HepG2 (cell line): Measurements from ENCODE around the gene CFAP100. TPM values are rescaled to one million over a fixed set of nuclear protein-coding genes. Genes with fewer than 3 reads are reported as not detected.

ENCODE experiments used
- ARID5B ChIP-seq: IDR thresholded peaks from 2 replicates; pipeline ENCODE4 v1.4.0; 2020; ENCODE audit warnings: mild to moderate bottlenecking, missing genetic modification reagents
- ATF6 ChIP-seq: sonication (generic); formaldehyde crosslinking; conservative IDR thresholded peaks from 2 replicates; pipeline ENCODE4 v1.4.0; 2020; ENCODE audit warnings: missing genetic modification reagents
- CBFB ChIP-seq: sonication (generic); formaldehyde crosslinking; IDR thresholded peaks from 2 replicates; pipeline ENCODE4 v1.4.0; 2020; ENCODE audit warnings: missing genetic modification reagents
- CEBPB ChIP-seq: IDR thresholded peaks from 2 replicates; pipeline ENCODE4 v1.6.1; 2011; ENCODE audit warnings: low read depth, low read length, improper control_type of control experiment, borderline replicate concordance
- FOSL2 ChIP-seq: sonication (generic); formaldehyde crosslinking; IDR thresholded peaks from 2 replicates; pipeline ENCODE4 v1.4.0; 2020; ENCODE audit warnings: missing genetic modification reagents
- GRHL1 ChIP-seq: sonication (generic); formaldehyde crosslinking; conservative IDR thresholded peaks from 2 replicates; pipeline ENCODE4 v1.8.0; 2022; ENCODE audit warnings: missing genetic modification reagents
- HNRNPK ChIP-seq: fragments of 200-400 bp; formaldehyde crosslinking; IDR thresholded peaks from 2 replicates; pipeline ENCODE4 v1.6.1; 2018; ENCODE audit warnings: low read length, low read depth, moderate library complexity, mild to moderate bottlenecking; ENCODE audit not compliant: poor library complexity, severe bottlenecking
- JUND ChIP-seq: sonication (generic); formaldehyde crosslinking; IDR thresholded peaks from 2 replicates; pipeline ENCODE4 v1.8.0; 2022; ENCODE audit warnings: mild to moderate bottlenecking, missing genetic modification reagents
- KDM4B ChIP-seq: sonication (generic); formaldehyde crosslinking; IDR thresholded peaks from 2 replicates; pipeline ENCODE4 v1.4.0; 2020; ENCODE audit warnings: missing genetic modification reagents
- MAFG ChIP-seq: sonication (generic); formaldehyde crosslinking; IDR thresholded peaks from 2 replicates; pipeline ENCODE4 v1.5.1; 2020; ENCODE audit warnings: mild to moderate bottlenecking, missing genetic modification reagents
- MBNL3 ChIP-seq: fragments of 250-450 bp; sonication (Bioruptor Pico); conservative IDR thresholded peaks from 2 replicates; pipeline ENCODE4 v1.8.0; 2022; ENCODE audit warnings: mild to moderate bottlenecking, inconsistent platforms
- PHB2 ChIP-seq: fragments of 450-650 bp; IDR thresholded peaks from 2 replicates; pipeline ENCODE4 v1.6.1; 2018; ENCODE audit not compliant: partially characterized antibody
- RFX5 ChIP-seq: IDR thresholded peaks from 2 replicates; pipeline ENCODE4 v1.6.1; 2011; ENCODE audit warnings: low read depth, low read length, improper control_type of control experiment
- SMAD3 ChIP-seq: sonication (generic); formaldehyde crosslinking; IDR thresholded peaks from 2 replicates; pipeline ENCODE4 v1.4.0; 2020; ENCODE audit warnings: missing genetic modification reagents
- SPEN ChIP-seq: sonication (generic); formaldehyde crosslinking; IDR thresholded peaks from 2 replicates; pipeline ENCODE4 v1.5.1; 2020; ENCODE audit warnings: low read depth, mild to moderate bottlenecking, missing genetic modification reagents
- TAF15 ChIP-seq: fragments of 200-400 bp; formaldehyde crosslinking; IDR thresholded peaks from one replicate; pipeline ENCODE4 v1.6.1; 2018; ENCODE audit warnings: mild to moderate bottlenecking, low read depth, low read length; ENCODE audit not compliant: poor library complexity, severe bottlenecking
- ZNF12 ChIP-seq: sonication (generic); formaldehyde crosslinking; IDR thresholded peaks from 2 replicates; pipeline ENCODE4 v1.5.0; 2020; ENCODE audit warnings: missing genetic modification reagents
- ZNF20 ChIP-seq: sonication (generic); formaldehyde crosslinking; IDR thresholded peaks from 2 replicates; pipeline ENCODE4 v1.4.0; 2020; ENCODE audit warnings: mild to moderate bottlenecking, moderate library complexity, missing genetic modification reagents
- ZNF326 ChIP-seq: sonication (generic); formaldehyde crosslinking; IDR thresholded peaks from 2 replicates; pipeline ENCODE4 v1.4.0; 2020; ENCODE audit warnings: missing genetic modification reagents, borderline replicate concordance
- ZNF543 ChIP-seq: sonication (generic); formaldehyde crosslinking; IDR thresholded peaks from 2 replicates; pipeline ENCODE4 v1.4.0; 2020; ENCODE audit warnings: mild to moderate bottlenecking, missing genetic modification reagents
- ZNF740 ChIP-seq: sonication (generic); formaldehyde crosslinking; IDR thresholded peaks from 2 replicates; pipeline ENCODE4 v1.4.0; 2020; ENCODE audit warnings: missing genetic modification reagents
- ZNF749 ChIP-seq: sonication (generic); formaldehyde crosslinking; IDR thresholded peaks from 2 replicates; pipeline ENCODE4 v1.8.0; 2022; ENCODE audit warnings: mild to moderate bottlenecking, missing genetic modification reagents, moderate library complexity, borderline replicate concordance
- ZNF891 ChIP-seq: sonication (generic); formaldehyde crosslinking; IDR thresholded peaks from 2 replicates; pipeline ENCODE4 v1.5.0; 2020; ENCODE audit warnings: mild to moderate bottlenecking, missing genetic modification reagents
- polyA plus RNA-seq, 8 experiments: library from polyadenylated mRNA; depleted of rRNA in 3 of 8; stranded (reverse) in 7 of 8; unstranded in 1 of 8; fragments of >200 nt; fragmentation: Illumina TruSeq in 4 of 8; extraction: Trizol in 4 of 8; gene quantifications; 2 replicates each; pipeline versions ENCODE4 v1.2.1 to v1.2.3, GENCODE V29; 2011 to 2016; ENCODE audit warnings: low read depth in 4 of 8, missing spikeins in 1 of 8, mixed read lengths in 1 of 8; ENCODE audit not compliant: insufficient read depth in 1 of 8
- total RNA-seq, 5 experiments: library from RNA; depleted of rRNA; stranded (reverse); fragments of >200 nt; fragmentation: Illumina TruSeq; extraction: Trizol; gene quantifications; 2 replicates each; pipeline ENCODE4 v1.2.3, GENCODE V29; 2016; ENCODE audit warnings: low read depth in 1 of 5

Gene CFAP100
- total and polyA plus RNA-seq, 2 of the 13 experiments (the other 11 are each of a cell fraction or from before 2014, with no cell fraction given) = 0.32 TPM; not detected in 1

GRCh38 chr3:126389112-126389793 lies 5.5 kb upstream of the CFAP100 start (continued):
- peak; percentile 44; the same call in 1 of the 2 replicates for TF ChIP-seq ZNF740 (CRISPR knock-in tag)
- TF ChIP-seq ZNF12 (CRISPR knock-in tag) = peak; percentile 64; the same call in 1 of the 2 replicates
- no peak for TF ChIP-seq SMAD3
- no peak for TF ChIP-seq MBNL3 (CRISPR knock-in tag)
- TF ChIP-seq ZNF326 (CRISPR knock-in tag) = no peak
- peak; percentile 74 for TF ChIP-seq ARID5B
- TF ChIP-seq FOSL2 = peak; percentile 65
- TF ChIP-seq ZNF543 (CRISPR knock-in tag) = peak; percentile 77; the same call in 1 of the 2 replicates
- TF ChIP-seq TAF15 = no peak
- no peak for TF ChIP-seq JUND
- TF ChIP-seq CEBPB = no peak
- peak; percentile 46 for TF ChIP-seq HNRNPK
- TF ChIP-seq SPEN (CRISPR knock-in tag) = peak; percentile 66; the same call in 1 of the 2 replicates
- TF ChIP-seq GRHL1 (CRISPR knock-in tag) = no peak
- no peak for TF ChIP-seq MAFG (CRISPR knock-in tag)
- TF ChIP-seq ZNF20 (CRISPR knock-in tag) = no peak
- no peak for TF ChIP-seq PHB2
- peak; percentile 52 for TF ChIP-seq ZNF891
- no peak for TF ChIP-seq KDM4B (CRISPR knock-in tag)
- no peak for TF ChIP-seq ZNF749 (CRISPR knock-in tag)
- TF ChIP-seq RFX5 = peak; percentile 60; the same call in 1 of the 2 replicates
- no peak for TF ChIP-seq ATF6 (CRISPR knock-in tag)
- TF ChIP-seq CBFB (CRISPR knock-in tag) = peak; percentile 73
